ENCODE results near the gene PDCD7.
"Not testable (repeated sequence)": the region's sequence is repeated elsewhere in the genome, so short reads cannot be mapped to it uniquely, and the experiment has no call there.

Gene PDCD7

DNA sequence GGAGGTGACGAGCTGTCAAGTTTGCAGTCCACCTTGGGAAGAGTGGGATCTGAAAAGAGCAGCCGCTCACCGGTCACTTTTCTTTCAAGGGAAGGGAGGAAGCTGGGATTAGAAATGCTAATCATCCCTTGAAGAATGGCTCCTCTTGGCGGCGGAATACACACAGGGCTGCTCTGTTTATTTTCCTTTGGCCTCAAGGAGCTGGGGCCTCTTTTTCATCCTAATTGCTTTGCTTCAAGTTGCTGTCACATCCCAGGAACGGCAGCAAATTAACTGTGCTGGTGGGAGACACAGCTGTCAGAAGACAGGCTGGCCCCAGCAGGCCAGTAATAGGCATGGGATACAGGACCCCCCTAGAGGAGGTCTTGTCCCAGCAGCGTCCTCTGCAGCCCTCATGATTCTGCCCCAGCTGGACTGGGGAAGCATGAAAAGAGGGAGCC, 50.3 kb downstream of the PDCD7 start:
- Histone ChIP-seq H3K4me3 (no peak overlapping the region), H3K27me3 (no peaks in the 10 kb centered on the region), H3K4me1 (peaks cover 7 to 37% (median 30%) of the 10 kb centered on the region in 10 experiments), H3K4me2 (peak overlapping the region in 2 of 11 experiments; percentile 54 to 59; a peak in 1 of 22 replicates), H3K9ac (no peak overlapping the region), H3K9me3 (replicated peaks in 1 of 11) (no peaks in the 10 kb centered on the region), H3K27ac (no peak overlapping the region), H4K20me1 (peaks cover 0 to 19% (median 0%) of the 10 kb centered on the region in 11 experiments; a peak in 2 of 22 replicates), H3K36me3 (no peaks in the 10 kb centered on the region)
- TF ChIP-seq Cebpa-rat (IDR thresholded peaks at IDR 0.05): no peak

DNA sequence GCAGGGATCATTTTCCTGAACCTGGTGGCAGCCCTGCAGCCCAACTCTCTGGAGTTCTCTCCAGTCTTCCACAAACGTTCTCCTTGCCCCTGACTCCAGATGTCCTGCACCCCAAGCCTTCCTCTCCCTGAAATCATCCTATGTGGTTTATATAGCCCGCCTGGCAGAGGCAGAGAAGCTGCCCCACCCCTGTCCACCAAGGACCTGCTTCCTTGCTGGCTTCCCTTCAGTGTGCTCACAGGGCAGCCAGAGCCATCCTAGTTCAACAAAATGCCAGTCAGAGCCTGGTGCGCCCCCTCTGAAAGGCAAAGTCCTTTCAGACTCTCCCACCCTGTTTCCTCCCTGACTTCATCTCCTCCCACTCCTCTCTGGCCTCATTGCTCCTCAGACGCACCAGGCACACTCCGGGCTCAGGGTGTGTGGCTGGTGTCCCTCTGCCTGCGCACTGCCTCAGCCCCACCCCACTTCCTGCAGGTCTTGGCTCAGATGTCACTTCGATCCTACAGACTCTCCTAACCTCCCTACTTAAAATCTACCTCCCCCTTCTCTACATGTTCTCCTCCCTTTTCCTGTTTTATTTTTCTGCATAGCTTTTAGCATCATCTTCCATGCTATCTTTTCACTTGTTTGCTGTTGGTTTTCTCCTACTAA, 51.2 kb downstream of the PDCD7 start:
- Histone ChIP-seq H3K4me2 (peak overlapping the region; percentile 41 to 65 (median 56)), H3K9me3 (replicated peaks in 1 of 11) (no peaks in the 10 kb centered on the region; a peak in 1 of 22 replicates), H3K9ac (peak overlapping the region in 4 of 11 experiments; percentile 2 to 32 (median 14); a peak in 2 of 22 replicates), H4K20me1 (peaks cover 0 to 14% (median 0%) of the 10 kb centered on the region in 11 experiments; a peak in 2 of 22 replicates), H3K4me1 (peaks cover 7 to 44% (median 36%) of the 10 kb centered on the region in 10 experiments), H3K4me3 (no peak overlapping the region), H3K27ac (no peak overlapping the region; a peak in 1 of 22 replicates), H3K36me3 (no peaks in the 10 kb centered on the region), H3K27me3 (no peaks in the 10 kb centered on the region)
- TF ChIP-seq Cebpa-rat (IDR thresholded peaks at IDR 0.05): no peak

GRCh38 chr15:65081758-65082157, 51.9 kb downstream of the PDCD7 start:
- 0 out of 22 replicates have a peak overlapping the region, but pooled peaks of 1 of the 11 experiments have one; percentile 24 for H3K9ac ChIP-seq
- TF ChIP-seq Cebpa-rat (IDR thresholded peaks at IDR 0.05): no peak

DNA sequence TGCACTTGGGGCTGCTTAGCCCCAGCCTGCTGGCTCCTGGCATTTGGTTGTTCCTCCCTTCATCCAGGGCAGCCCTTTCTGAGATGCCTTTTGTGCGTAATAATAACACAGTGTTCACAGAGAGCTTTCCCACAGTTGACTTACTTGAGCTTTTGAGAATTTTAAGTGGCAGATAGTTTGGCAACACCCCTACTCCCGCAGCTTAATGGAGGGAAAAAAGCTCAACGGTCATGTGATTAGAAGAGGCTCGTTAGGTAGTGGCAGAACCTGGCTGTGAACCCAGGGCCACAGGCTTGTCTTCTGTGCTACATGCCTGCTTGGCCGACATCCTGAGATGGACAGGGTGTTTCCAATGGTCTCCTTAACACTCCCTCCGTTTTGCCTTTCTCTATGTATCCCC, 52.3 kb downstream of the PDCD7 start:
- Histone ChIP-seq H4K20me1 (peaks cover 0 to 2% (median 0%) of the 10 kb centered on the region in 11 experiments; a peak in 2 of 22 replicates), H3K4me1 (peaks cover 17 to 55% (median 46%) of the 10 kb centered on the region in 10 experiments), H3K9ac (no peak overlapping the region), H3K4me2 (peak overlapping the region in 2 of 11 experiments; percentile 54 to 61; a peak in 2 of 22 replicates), H3K27ac (no peak overlapping the region), H3K4me3 (no peak overlapping the region), H3K9me3 (replicated peaks in 1 of 11) (no peaks in the 10 kb centered on the region; a peak in 1 of 22 replicates), H3K36me3 (no peaks in the 10 kb centered on the region), H3K27me3 (0 out of 22 replicates have a peak, but pooled peaks cover 0 to 4% (median 0%) of the 10 kb centered on the region in 11 experiments)
- TF ChIP-seq Cebpa-rat (IDR thresholded peaks at IDR 0.05): no peak

More at GRCh38 chr15:65081758-65082157, 51.9 kb downstream of the PDCD7 start:
- Histone ChIP-seq H3K4me3 (no peak overlapping the region), H3K27me3 (0 out of 22 replicates have a peak, but pooled peaks cover 0 to 1% (median 0%) of the 10 kb centered on the region in 11 experiments), H4K20me1 (peaks cover 0 to 7% (median 0%) of the 10 kb centered on the region in 11 experiments; a peak in 2 of 22 replicates), H3K9me3 (replicated peaks in 1 of 11) (no peaks in the 10 kb centered on the region; a peak in 1 of 22 replicates), H3K27ac (no peak overlapping the region), H3K4me2 (peak overlapping the region in 10 of 11 experiments; percentile 50 to 65 (median 56); a peak in 19 of 22 replicates), H3K4me1 (peaks cover 12 to 51% (median 42%) of the 10 kb centered on the region in 10 experiments), H3K36me3 (no peaks in the 10 kb centered on the region)

DNA sequence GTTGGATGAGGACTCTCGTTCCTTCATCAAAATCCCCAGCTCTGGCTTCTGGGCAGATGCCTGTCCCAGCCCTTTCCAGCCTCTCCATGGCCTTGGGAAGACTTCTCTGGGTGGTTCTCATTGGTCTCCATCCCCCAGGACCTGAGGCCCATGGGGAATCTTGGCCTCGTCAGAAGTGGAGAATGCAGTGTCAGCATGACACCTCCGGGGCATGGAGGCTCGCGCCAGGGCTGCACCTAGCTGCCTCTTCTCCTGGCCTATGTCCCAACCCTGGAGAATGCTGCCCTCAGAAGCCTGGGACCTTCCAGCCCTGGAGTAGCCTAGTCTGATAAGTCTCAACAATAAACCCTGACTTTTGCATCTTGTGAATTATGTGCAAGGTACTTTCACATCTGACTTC, 54.0 kb downstream of the PDCD7 start:
- Histone ChIP-seq H3K9ac (no peak overlapping the region), H3K4me2 (0 out of 22 replicates have a peak overlapping the region, but pooled peaks of 1 of the 11 experiments have one; percentile 5), H3K4me3 (no peak overlapping the region), H3K36me3 (no peaks in the 10 kb centered on the region), H3K27me3 (0 out of 22 replicates have a peak, but pooled peaks cover 0 to 4% (median 0%) of the 10 kb centered on the region in 11 experiments), H3K27ac (no peak overlapping the region), H4K20me1 (no peaks in the 10 kb centered on the region), H3K9me3 (replicated peaks in 1 of 11) (peaks cover 0 to 7% (median 0%) of the 10 kb centered on the region in 11 experiments; a peak in 4 of 22 replicates), H3K4me1 (peaks cover 21 to 50% (median 41%) of the 10 kb centered on the region in 10 experiments)
- no peak for TF ChIP-seq Cebpa-rat (IDR thresholded peaks at IDR 0.05)

- Histone ChIP-seq H3K27me3 (0 out of 22 replicates have a peak, but pooled peaks cover 0 to 4% (median 0%) of the 10 kb centered on the region in 11 experiments), H4K20me1 (no peaks in the 10 kb centered on the region), H3K4me1 (peaks cover 21 to 44% (median 38%) of the 10 kb centered on the region in 10 experiments), H3K9ac (no peak overlapping the region), H3K4me2 (peak overlapping the region; percentile 27 to 94 (median 86); a peak in 20 of 22 replicates), H3K27ac (no peak overlapping the region; a peak in 1 of 22 replicates), H3K4me3 (no peak overlapping the region), H3K9me3 (replicated peaks in 1 of 11) (peaks cover 0 to 22% (median 6%) of the 10 kb centered on the region in 11 experiments; a peak in 10 of 22 replicates), H3K36me3 (no peaks in the 10 kb centered on the region)
- TF ChIP-seq Cebpa-rat (IDR thresholded peaks at IDR 0.05): no peak
Measured at GRCh38 chr15:65077981-65078352, 55.6 kb downstream of the PDCD7 start.

- peaks cover 19 to 44% (median 37%) of the 10 kb centered on the region in 10 experiments for H3K4me1 ChIP-seq
- no peak for TF ChIP-seq Cebpa-rat (IDR thresholded peaks at IDR 0.05)
- H3K4me3 ChIP-seq: no peak overlapping the region
- peaks cover 0 to 27% (median 8%) of the 10 kb centered on the region in 11 experiments; a peak in 10 of 22 replicates for H3K9me3 ChIP-seq (replicated peaks in 1 of 11)
- peak overlapping the region in 2 of 11 experiments; percentile 41 to 66; a peak in 1 of 22 replicates for H3K9ac ChIP-seq
- H4K20me1 ChIP-seq: no peaks in the 10 kb centered on the region
- no peaks in the 10 kb centered on the region for H3K36me3 ChIP-seq
- H3K4me2 ChIP-seq: peak overlapping the region; percentile 70 to 94 (median 86)
- H3K27me3 ChIP-seq: 0 out of 22 replicates have a peak, but pooled peaks cover 0 to 4% (median 0%) of the 10 kb centered on the region in 11 experiments
- H3K27ac ChIP-seq: peak overlapping the region in 6 of 11 experiments; percentile 22 to 70 (median 60); a peak in 9 of 22 replicates
Measured at GRCh38 chr15:65077291-65077980, 56.2 kb downstream of the PDCD7 start.

- Histone ChIP-seq H3K4me1 (peaks cover 23 to 44% (median 37%) of the 10 kb centered on the region in 10 experiments), H3K9me3 (replicated peaks in 1 of 11) (peaks cover 0 to 27% (median 8%) of the 10 kb centered on the region in 11 experiments; a peak in 10 of 22 replicates), H3K9ac (peak within 1 kb of the TSS in 7 of 11 experiments; percentile 21 to 69 (median 41); a peak in 13 of 22 replicates), H3K4me2 (peak within 1 kb of the TSS; percentile 70 to 94 (median 86)), H3K27ac (peak within 1 kb of the TSS in 8 of 11 experiments; percentile 22 to 70 (median 54); a peak in 15 of 22 replicates), H4K20me1 (no peaks in the 10 kb centered on the region), H3K36me3 (no peaks in the 10 kb centered on the region), H3K4me3 (peak within 1 kb of the TSS in 2 of 10 experiments; percentile 32 to 45; a peak in 3 of 20 replicates), H3K27me3 (0 out of 22 replicates have a peak, but pooled peaks cover 0 to 4% (median 0%) of the 10 kb centered on the region in 11 experiments)
- TF ChIP-seq Cebpa-rat (IDR thresholded peaks at IDR 0.05): no peak
Measured at GRCh38 chr15:65076486-65077290, 56.9 kb downstream of the PDCD7 start, which contains the start of gene KBTBD13. Gene KBTBD13, plus strand, starts transcription at chr15:65076746. Its CDS starts 70 bp downstream, at chr15:65076816.

GRCh38 chr15:65075607-65076395, 57.8 kb downstream of the PDCD7 start:
- not testable (repeated sequence) for H3K27me3 ChIP-seq, H3K36me3 ChIP-seq, H4K20me1 ChIP-seq
- Histone ChIP-seq H3K9me3 (replicated peaks in 1 of 11) (peaks cover 0 to 27% (median 8%) of the 10 kb centered on the region in 11 experiments; a peak in 10 of 22 replicates), H3K27ac (peak overlapping the region in 8 of 11 experiments; percentile 12 to 70 (median 51); a peak in 13 of 22 replicates), H3K9ac (peak overlapping the region in 7 of 11 experiments; percentile 21 to 69 (median 41); a peak in 13 of 22 replicates), H3K4me3 (0 out of 20 replicates have a peak overlapping the region, but pooled peaks of 1 of the 10 experiments have one; percentile 32), H3K4me1 (peaks cover 30 to 50% (median 44%) of the 10 kb centered on the region in 10 experiments), H3K4me2 (peak overlapping the region; percentile 70 to 94 (median 86))

- not testable (repeated sequence) for H3K27ac ChIP-seq, H3K4me2 ChIP-seq, H3K9ac ChIP-seq, H3K27me3 ChIP-seq, H4K20me1 ChIP-seq, H3K36me3 ChIP-seq, H3K4me3 ChIP-seq
- peaks cover 0 to 27% (median 8%) of the 10 kb centered on the region in 11 experiments; a peak in 10 of 22 replicates for H3K9me3 ChIP-seq (replicated peaks in 1 of 11)
- H3K4me1 ChIP-seq: peaks cover 30 to 58% (median 52%) of the 10 kb centered on the region in 10 experiments
Measured at GRCh38 chr15:65074946-65075345, 58.7 kb downstream of the PDCD7 start.

Data from BLaER1 treated with 17β-estradiol and CSF1 and Interleukin-3, amounts not matched to agents 10 nM and 100 nM (cell line).